Psoas muscle (tissue), 8 donors: ENCODE results near the gene TMEM191B. TPM values are rescaled to one million over a fixed set of nuclear protein-coding genes. Genes with fewer than 3 reads are reported as not detected.
"Not testable (repeated sequence)": the region's sequence is repeated elsewhere in the genome, so short reads cannot be mapped to it uniquely, and the experiment has no call there.

ENCODE experiments used
- ATAC-seq, 4 donors: fragments of 200-7000 bp; cut with Tn5 transposase; one replicate each; pipeline ENCODE4 v1.9.1; 2020; ENCODE audit warnings: moderate library complexity in 3 of 4, mild to moderate bottlenecking in 2 of 4
- DNase-seq, 2 donors: peaks; one replicate each; pipeline ENCODE4 v3.0.0-alpha.2; 2020
- H3K27ac ChIP-seq: fragments of 200-600 bp; one replicate; pipeline ENCODE4 v1.8.0; 2022
- H3K27me3 ChIP-seq, 3 donors: fragments of 200-600 bp in 1 of 3; one replicate each; pipeline versions ENCODE4 v1.6.1 to v1.8.0; 2013 to 2022; ENCODE audit warnings: low read length in 2 of 3, mild to moderate bottlenecking in 2 of 3, moderate library complexity in 1 of 3; ENCODE audit not compliant: insufficient read depth in 3 of 3
- H3K36me3 ChIP-seq, 2 donors: fragments of 200-600 bp in 1 of 2; one replicate each; pipeline versions ENCODE4 v1.6.1 to v1.8.0; 2013 to 2022; ENCODE audit warnings: low read depth in 1 of 2, mild to moderate bottlenecking in 1 of 2, moderate library complexity in 1 of 2; ENCODE audit not compliant: insufficient read depth in 1 of 2
- H3K4me1 ChIP-seq: fragments of 200-600 bp; one replicate; pipeline ENCODE4 v1.8.0; 2022
- H3K4me3 ChIP-seq: fragments of 200-600 bp; one replicate; pipeline ENCODE4 v1.8.0; 2022; ENCODE audit warnings: mild to moderate bottlenecking
- H3K9me3 ChIP-seq: fragments of 200-600 bp; one replicate; pipeline ENCODE4 v1.8.0; 2022
- WGBS, 3 donors: extraction: QIAGEN DNeasy Blood & Tissue Kit; methylation state at CpG; one replicate each; pipeline versions ENCODE4 v1.1.6 to v1.1.7; 2013; 5-methylcytosine and 5-hydroxymethylcytosine counted together
- intact Hi-C, 2 donors: fragments of 100-400 bp; cut with DNase I; formaldehyde crosslinking; loops; one replicate each; pipeline versions ENCODE4 v1.11.0 to v1.14.2; 2022
- polyA plus RNA-seq, 3 donors: library from polyadenylated mRNA; stranded (reverse); fragments of 200-250 nt; gene quantifications; one replicate each; pipeline ENCODE4 v1.2.3, GENCODE V29; 2013
- total RNA-seq, 4 donors: library from RNA; stranded (reverse); fragmentation: NEBNext Ultra II Directional in 2 of 4; extraction: Animal tissue kit (Norgen Biotek cat#: 25700) in 2 of 4; gene quantifications; one replicate each; pipeline versions ENCODE4 v1.2.1 to v1.2.4, GENCODE V29; 2021 to 2023
- donor health status: healthy with polysubstance abuse.
- donor health status: DM: no; HTN: no; CAD: no; lungs with moderate emphysema.
- donor health status: Bipolar disorder and iron deficiency.
- donor health status: healthy.
- donor health status: DM: yes; HTN: yes; CAD: no.
- donor health status: DM: no; HTN: no; CAD: no.
- donor health status: DM: no; HTN: no; CAD: no.
- donor health status: DM: yes; HTN: yes; CAD: no.

Gene TMEM191B
- total and polyA plus RNA-seq, 7 donors = not detected

GRCh38 chr22:18558939-18559338, 31.3 kb downstream of the TMEM191B start:
- H3K9me3 ChIP-seq, H3K4me1 ChIP-seq, H3K27me3 ChIP-seq, H3K27ac ChIP-seq, ATAC-seq, H3K4me3 ChIP-seq, H3K36me3 ChIP-seq, DNase-seq, intact Hi-C loops: not testable (repeated sequence)
- no CpG with 5 or more reads among the region's 6 CpGs for WGBS, 3 donors

- H3K4me3 ChIP-seq, ATAC-seq, H3K4me1 ChIP-seq, H3K36me3 ChIP-seq, H3K9me3 ChIP-seq, DNase-seq, H3K27me3 ChIP-seq, H3K27ac ChIP-seq, intact Hi-C loops: not testable (repeated sequence)
- no CpG with 5 or more reads among the region's 16 CpGs for WGBS, 3 donors
Measured at GRCh38 chr22:18560099-18560974, 32.7 kb downstream of the TMEM191B start.

- H3K27ac ChIP-seq, DNase-seq, H3K9me3 ChIP-seq, intact Hi-C loops, H3K4me3 ChIP-seq, H3K4me1 ChIP-seq, ATAC-seq, H3K27me3 ChIP-seq, H3K36me3 ChIP-seq: not testable (repeated sequence)
- 54 to 75% methylated on average over 2 of the region's 16 CpGs; no CpG with 5 or more reads in 1 of the 3 donors for WGBS, 3 donors
Measured at GRCh38 chr22:18570509-18571246, 43.1 kb downstream of the TMEM191B start.

- H3K27me3 ChIP-seq, H3K36me3 ChIP-seq, H3K9me3 ChIP-seq, H3K4me3 ChIP-seq, H3K27ac ChIP-seq, H3K4me1 ChIP-seq, DNase-seq, intact Hi-C loops, ATAC-seq: not testable (repeated sequence)
- WGBS, 3 donors = 86 to 94% (median 92%) methylated on average over 3 to 7 of the region's 10 CpGs
Measured at GRCh38 chr22:18573483-18574164, 46.0 kb downstream of the TMEM191B start.

- intact Hi-C loops, ATAC-seq, H3K27me3 ChIP-seq, H3K9me3 ChIP-seq, H3K4me1 ChIP-seq, H3K36me3 ChIP-seq, H3K27ac ChIP-seq, DNase-seq, H3K4me3 ChIP-seq: not testable (repeated sequence)
- no CpG with 5 or more reads among the region's 13 CpGs for WGBS, 3 donors
Measured at GRCh38 chr22:18574555-18574954, 47.0 kb downstream of the TMEM191B start.

GRCh38 chr22:18575686-18576085, 48.1 kb downstream of the TMEM191B start:
- ATAC-seq, H3K9me3 ChIP-seq, intact Hi-C loops, H3K27ac ChIP-seq, H3K36me3 ChIP-seq, DNase-seq, H3K4me3 ChIP-seq, H3K4me1 ChIP-seq, H3K27me3 ChIP-seq: not testable (repeated sequence)
- no CpG with 5 or more reads among the region's 9 CpGs for WGBS, 3 donors

- H3K27me3 ChIP-seq, DNase-seq, H3K9me3 ChIP-seq, intact Hi-C loops, H3K4me1 ChIP-seq, H3K4me3 ChIP-seq, H3K36me3 ChIP-seq, H3K27ac ChIP-seq: not testable (repeated sequence)
- no CpG with 5 or more reads among the region's 88 CpGs for WGBS, 3 donors
- peak in 2 of 4 donors; percentile 23 to 57 for ATAC-seq
Measured at GRCh38 chr22:18577090-18577818, 49.7 kb downstream of the TMEM191B start.

- H3K4me3 ChIP-seq, H3K9me3 ChIP-seq, DNase-seq, H3K27me3 ChIP-seq, intact Hi-C loops, H3K36me3 ChIP-seq, H3K4me1 ChIP-seq, H3K27ac ChIP-seq: not testable (repeated sequence)
- peak; percentile 97 to 99 (median 98) for ATAC-seq
- WGBS, 3 donors = no CpG with 5 or more reads among the region's 53 CpGs
Measured at GRCh38 chr22:18577847-18578246, 50.2 kb downstream of the TMEM191B start.
